Measurements from ENCODE around the gene KAZN.

KAZN gene

GRCh38 chr1:15100880-15101760 lies 502.6 kb downstream of the KAZN start:
- no peak for DNase-seq (ENCODE audit: low read depth in 1 of 2, low spot score in 1 of 2)

- no peak for DNase-seq (ENCODE audit: low read depth in 1 of 2, low spot score in 1 of 2)
Measured at GRCh38 chr1:15101801-15102200, 503.3 kb downstream of the KAZN start.

GRCh38 chr1:15102646-15103045 lies 504.2 kb downstream of the KAZN start:
- no peak for DNase-seq (ENCODE audit: low read depth in 1 of 2, low spot score in 1 of 2)

GRCh38 chr1:15103211-15103610 lies 504.7 kb downstream of the KAZN start:
- DNase-seq (ENCODE audit: low read depth in 1 of 2, low spot score in 1 of 2): no peak

- DNase-seq (ENCODE audit: low read depth in 1 of 2, low spot score in 1 of 2): no peak
Measured at GRCh38 chr1:15103906-15104305, 505.4 kb downstream of the KAZN start.

- no peak for DNase-seq (ENCODE audit: low read depth in 1 of 2, low spot score in 1 of 2)
Measured at GRCh38 chr1:15104768-15105167, 506.3 kb downstream of the KAZN start.

- no peak for DNase-seq (ENCODE audit: low read depth in 1 of 2, low spot score in 1 of 2)
Measured at GRCh38 chr1:15106608-15107007, 508.1 kb downstream of the KAZN start.

GRCh38 chr1:15107058-15107687 lies 508.7 kb downstream of the KAZN start:
- DNase-seq (ENCODE audit: low read depth in 1 of 2, low spot score in 1 of 2): no peak

- DNase-seq (ENCODE audit: low read depth in 1 of 2, low spot score in 1 of 2): no peak
Measured at GRCh38 chr1:15107911-15108310, 509.4 kb downstream of the KAZN start.

GRCh38 chr1:15110128-15110866 lies 511.8 kb downstream of the KAZN start:
- no peak for DNase-seq (ENCODE audit: low read depth in 1 of 2, low spot score in 1 of 2)

- DNase-seq (ENCODE audit: low read depth in 1 of 2, low spot score in 1 of 2): no peak
Measured at GRCh38 chr1:15110867-15111230, 512.4 kb downstream of the KAZN start.

GRCh38 chr1:15113146-15113545 lies 514.7 kb downstream of the KAZN start:
- no peak for DNase-seq (ENCODE audit: low read depth in 1 of 2, low spot score in 1 of 2)

GRCh38 chr1:15114884-15115283 lies 516.4 kb downstream of the KAZN start:
- DNase-seq (ENCODE audit: low read depth in 1 of 2, low spot score in 1 of 2): no peak

GRCh38 chr1:15115542-15116330 lies 517.3 kb downstream of the KAZN start:
- no peak for DNase-seq (ENCODE audit: low read depth in 1 of 2, low spot score in 1 of 2)

- no peak for DNase-seq (ENCODE audit: low read depth in 1 of 2, low spot score in 1 of 2)
Measured at GRCh38 chr1:15116966-15117365, 518.5 kb downstream of the KAZN start.

- DNase-seq (ENCODE audit: low read depth in 1 of 2, low spot score in 1 of 2): no peak
Measured at GRCh38 chr1:15117671-15118325, 519.3 kb downstream of the KAZN start.

- no peak for DNase-seq (ENCODE audit: low read depth in 1 of 2, low spot score in 1 of 2)
Measured at GRCh38 chr1:15118579-15118978, 520.1 kb downstream of the KAZN start.

GRCh38 chr1:15120251-15120945 lies 521.9 kb downstream of the KAZN start:
- DNase-seq (ENCODE audit: low read depth in 1 of 2, low spot score in 1 of 2): no peak

GRCh38 chr1:15122331-15122730 lies 523.8 kb downstream of the KAZN start:
- no peak for DNase-seq (ENCODE audit: low read depth in 1 of 2, low spot score in 1 of 2)

- DNase-seq (ENCODE audit: low read depth in 1 of 2, low spot score in 1 of 2): no peak
Measured at GRCh38 chr1:15123270-15123669, 524.8 kb downstream of the KAZN start.
